HG03159 (cell line): ENCODE data around the gene OR9G1.
"Not testable (repeated sequence)": the region's sequence is repeated elsewhere in the genome, so short reads cannot be mapped to it uniquely, and the experiment has no call there.

Source experiments
- ATAC-seq: cut with Tn5 transposase; IDR thresholded peaks from one replicate; pipeline ENCODE4 v1.9.1; 2021; ENCODE audit warnings: mild to moderate bottlenecking, moderate library complexity; ENCODE audit not compliant: unreplicated experiment

The OR9G1 gene

GRCh38 chr11:56698795-56699194, at the start of gene OR9G1:
Gene OR9G1, plus strand, starts transcription at chr11:56699095. Its CDS starts 1,293 bp downstream, at chr11:56700388.
- no peak for ATAC-seq

GRCh38 chr11:56659755-56660154, 39.1 kb upstream of the OR9G1 start:
- ATAC-seq, result no peak

GRCh38 chr11:56663386-56663785, 35.5 kb upstream of the OR9G1 start, which contains the start of gene OR5AR1:
Gene OR5AR1, plus strand, starts transcription at chr11:56663686. Its CDS starts 0 bp downstream, at chr11:56663686.
- no peak for ATAC-seq

GRCh38 chr11:56670984-56671383, 27.9 kb upstream of the OR9G1 start:
- no peak for ATAC-seq

- no peak for ATAC-seq
Measured at GRCh38 chr11:56688554-56689100, 10.3 kb upstream of the OR9G1 start.

GRCh38 chr11:56691179-56691578, 7.7 kb upstream of the OR9G1 start:
- not testable (repeated sequence) for ATAC-seq

- no peak for ATAC-seq
Measured at GRCh38 chr11:56693428-56693827, 5.5 kb upstream of the OR9G1 start.

GRCh38 chr11:56700242-56700913, 1.5 kb downstream of the OR9G1 start:
- ATAC-seq, result no peak

GRCh38 chr11:56700914-56701485, 2.1 kb downstream of the OR9G1 start:
- ATAC-seq, result no peak

GRCh38 chr11:56705784-56706396, 7.0 kb downstream of the OR9G1 start:
- no peak for ATAC-seq

GRCh38 chr11:56706486-56706885, 7.6 kb downstream of the OR9G1 start:
- no peak for ATAC-seq

- no peak for ATAC-seq
Measured at GRCh38 chr11:56714206-56714605, 15.3 kb downstream of the OR9G1 start.

- no peak for ATAC-seq
Measured at GRCh38 chr11:56716379-56716854, 17.5 kb downstream of the OR9G1 start.

- ATAC-seq, result no peak
Measured at GRCh38 chr11:56720513-56720912, 21.6 kb downstream of the OR9G1 start.

GRCh38 chr11:56740107-56740506, 41.2 kb downstream of the OR9G1 start:
- ATAC-seq, result no peak

GRCh38 chr11:56740886-56741285, 42.0 kb downstream of the OR9G1 start:
- no peak for ATAC-seq

- ATAC-seq, result no peak
Measured at GRCh38 chr11:56748597-56748996, 49.7 kb downstream of the OR9G1 start, which contains the start of gene OR9G4. Gene OR9G4, minus strand, starts transcription at chr11:56748697. Its CDS starts 4,931 bp downstream, at chr11:56743766.

GRCh38 chr11:56750190-56750589, 51.3 kb downstream of the OR9G1 start:
- ATAC-seq, result no peak

GRCh38 chr11:56751480-56751879, 52.6 kb downstream of the OR9G1 start:
- no peak for ATAC-seq
